GM12878 (cell line): Measurements from ENCODE around the gene REXO1. TPM values are rescaled to one million over a fixed set of nuclear protein-coding genes. Genes with fewer than 3 reads are reported as not detected.

Source experiments
- ATAC-seq: fragments of 200-7000 bp; cut with Tn5 transposase; 3 replicates; pipeline ENCODE4 v1.9.1; 2020; ENCODE audit warnings: mild to moderate bottlenecking, moderate library complexity
- BruUV-seq: library from RNA; stranded (reverse); fragments of 400-500 nt; replicated peaks from 2 replicates; lab custom pipeline; 2021; lab: Mats Ljungman, UMichigan
- CTCF ChIA-PET: fragments of 300-600 bp; sonication (Branson Sonifier 250); formaldehyde crosslinking; extraction: SDS; loops from one replicate; lab custom pipeline; 2021; ENCODE audit warnings: inconsistent platforms; lab: Yijun Ruan, JAX
- POLR2A ChIA-PET: fragments of 350-600 bp; formaldehyde crosslinking; extraction: SDS; loops from one replicate; lab custom pipeline; 2021; ENCODE audit warnings: inconsistent platforms; lab: Charles Lee
- RAD21 ChIA-PET: fragments of 300-600 bp; sonication (Branson Sonifier 250); formaldehyde crosslinking; loops from one replicate; lab custom pipeline; 2023; ENCODE audit warnings: antibody characterized with exemption; ENCODE audit not compliant: unreplicated experiment; lab: Charles Lee
- SMC1A ChIA-PET: fragments of 300-600 bp; sonication (Branson Sonifier 250); formaldehyde crosslinking; loops from one replicate; lab custom pipeline; 2023; ENCODE audit not compliant: unreplicated experiment, uncharacterized antibody; lab: Charles Lee
- DNase-seq: peaks from one replicate; pipeline ENCODE4 v3.0.0-alpha.2; 2011; ENCODE audit warnings: low read depth, low spot score
- FAIRE-seq: peaks from 3 replicates; lab custom pipeline; 2011; peaks lifted over from hg19 to GRCh38; lab: Jason Lieb, UNC
- H2AFZ ChIP-seq: 2 replicates; pipeline ENCODE4 v1.6.0; 2011; ENCODE audit warnings: low read depth, low read length, control low read depth; ENCODE audit not compliant: control insufficient read depth
- H3K27ac ChIP-seq: 2 replicates; pipeline ENCODE4 v1.5.1; 2011; ENCODE audit warnings: control low read depth; ENCODE audit not compliant: control insufficient read depth, insufficient read depth
- H3K27me3 ChIP-seq, 2 experiments: replicated peaks in 1 of 2; 2 replicates each; pipeline versions ENCODE4 v1.6.0 to v1.6.1; 2011; ENCODE audit warnings: low read length in 1 of 2; ENCODE audit not compliant: control insufficient read depth in 2 of 2, insufficient read depth in 2 of 2
- H3K36me3 ChIP-seq, 2 experiments: 2 replicates each; pipeline ENCODE4 v1.5.1; 2011; ENCODE audit warnings: low read length in 1 of 2; ENCODE audit not compliant: control insufficient read depth in 2 of 2, insufficient read depth in 2 of 2
- H3K4me1 ChIP-seq: 2 replicates; pipeline ENCODE4 v1.6.1; 2011; ENCODE audit warnings: mild to moderate bottlenecking, low read length, moderate library complexity, mixed read lengths; ENCODE audit not compliant: control insufficient read depth, insufficient read depth
- H3K4me2 ChIP-seq: 2 replicates; pipeline ENCODE4 v1.6.0; 2011; ENCODE audit warnings: control low read depth; ENCODE audit not compliant: control insufficient read depth, insufficient read depth
- H3K4me3 ChIP-seq: fragments of 200-600 bp; sonication (generic); 2 replicates; pipeline ENCODE4 v1.5.1; 2016
- H3K79me2 ChIP-seq: 2 replicates; pipeline ENCODE4 v1.6.0; 2011; ENCODE audit warnings: low read length; ENCODE audit not compliant: control insufficient read depth, insufficient read depth
- H3K9ac ChIP-seq: 2 replicates; pipeline ENCODE4 v1.8.0; 2011; ENCODE audit warnings: low read length, control low read depth, mixed read lengths; ENCODE audit not compliant: control insufficient read depth, insufficient read depth
- H3K9me3 ChIP-seq: replicated peaks from 3 replicates; pipeline ENCODE4 v1.5.1; 2011; ENCODE audit warnings: mild to moderate bottlenecking, low read length; ENCODE audit not compliant: control insufficient read depth, insufficient read depth
- H4K20me1 ChIP-seq: 2 replicates; pipeline ENCODE4 v1.6.0; 2011; ENCODE audit not compliant: control insufficient read depth, insufficient read depth
- CBX3 ChIP-seq: fragments of 200-600 bp; sonication (generic); IDR thresholded peaks from 2 replicates; pipeline ENCODE4 v1.6.1; 2016; ENCODE audit warnings: low read depth, borderline replicate concordance
- HDAC2 ChIP-seq: fragments of 200-600 bp; sonication (generic); IDR thresholded peaks from 2 replicates; pipeline ENCODE4 v1.6.1; 2017
- HDGF ChIP-seq: fragments of 450-650 bp; IDR thresholded peaks from 2 replicates; pipeline ENCODE4 v1.6.1; 2016; ENCODE audit warnings: antibody characterized with exemption
- KLF5 ChIP-seq: fragments of 450-650 bp; IDR thresholded peaks from 2 replicates; pipeline ENCODE4 v1.6.1; 2014; ENCODE audit warnings: mild to moderate bottlenecking; ENCODE audit not compliant: partially characterized antibody
- MYC ChIP-seq: IDR thresholded peaks from 2 replicates; pipeline ENCODE4 v1.6.1; 2011; ENCODE audit warnings: mild to moderate bottlenecking, low read length, moderate library complexity, inconsistent platforms; ENCODE audit not compliant: insufficient read depth, insufficient replicate concordance, insufficient read length, severe bottlenecking
- NR2C1 ChIP-seq: fragments of 450-650 bp; IDR thresholded peaks from 2 replicates; pipeline ENCODE4 v1.6.1; 2017; ENCODE audit warnings: antibody characterized with exemption, mild to moderate bottlenecking, moderate library complexity
- PAX5 ChIP-seq: IDR thresholded peaks from 2 replicates; pipeline ENCODE4 v1.6.1; 2011; ENCODE audit warnings: low read depth, low read length, borderline replicate concordance
- SMARCA5 ChIP-seq: fragments of 450-650 bp; IDR thresholded peaks from 2 replicates; pipeline ENCODE4 v1.6.1; 2017; ENCODE audit warnings: mild to moderate bottlenecking
- SMC3 ChIP-seq: IDR thresholded peaks from 2 replicates; pipeline ENCODE4 v1.6.1; 2011; ENCODE audit warnings: low read length, improper control_type of control experiment, borderline replicate concordance
- ZNF622 ChIP-seq: fragments of 450-650 bp; IDR thresholded peaks from 2 replicates; pipeline ENCODE4 v1.6.1; 2017; ENCODE audit warnings: mild to moderate bottlenecking, inconsistent platforms
- WGBS: methylation state at CpG from one replicate; pipeline ENCODE4 v1.1.6; 2016; ENCODE audit warnings: low lambda C conversion rate; ENCODE audit not compliant: insufficient replicate concordance, insufficient coverage; ENCODE audit errors: missing lambda C conversion rate; 5-methylcytosine and 5-hydroxymethylcytosine counted together
- in situ Hi-C: fragments of 300-500 bp; cut with MboI; formaldehyde crosslinking; loops from 9 replicates; pipeline ENCODE4 v1.14.3; 2018; ENCODE audit warnings: mixed read lengths
- intact Hi-C: fragments of 100-400 bp; cut with micrococcal nuclease; formaldehyde crosslinking; loops from one replicate; pipeline ENCODE4 v1.14.2; 2022; ENCODE audit not compliant: unreplicated experiment
- polyA plus RNA-seq, 11 experiments: library from polyadenylated mRNA; depleted of rRNA in 4 of 11; unstranded in 6 of 11; stranded (reverse) in 5 of 11; fragments of >200 nt; fragmentation: Nextera tagmentation in 4 of 11; fragmentation: Illumina TruSeq in 1 of 11; extraction: Ambion mirVana in 4 of 11; extraction: Trizol in 1 of 11; gene quantifications; 1 replicate in 1 of 11; 2 replicates in 10 of 11; pipeline versions ENCODE4 v1.2.1 to v1.2.3, GENCODE V29; 2011 to 2016; ENCODE audit warnings: inconsistent platforms in 2 of 11, missing spikeins in 2 of 11, low read depth in 1 of 11
- total RNA-seq, 4 experiments: library from RNA; depleted of rRNA in 3 of 4; stranded (reverse); fragments of >200 nt in 3 of 4; fragmentation: Illumina TruSeq in 1 of 4; extraction: Trizol in 1 of 4; gene quantifications; 2 replicates each; pipeline versions ENCODE4 v1.2.1 to v1.2.3, GENCODE V29; 2013 to 2021
- TF ChIP-seq, protein P1 (sequence below): fragments of 450-650 bp; formaldehyde crosslinking; IDR thresholded peaks from 2 replicates; pipeline ENCODE4 v1.4.0; 2020; ENCODE audit warnings: mild to moderate bottlenecking, moderate library complexity
- TF ChIP-seq, protein P2 (sequence below): fragments of 450-650 bp; IDR thresholded peaks from 2 replicates; pipeline ENCODE4 v1.6.1; 2017; ENCODE audit warnings: mild to moderate bottlenecking

Gene REXO1
- total and polyA plus RNA-seq, 10 of the 15 experiments (the other 5 are each of a cell fraction or from before 2014, with no cell fraction given), result 0.03 to 45.2 (median 8.4) TPM

DNA sequence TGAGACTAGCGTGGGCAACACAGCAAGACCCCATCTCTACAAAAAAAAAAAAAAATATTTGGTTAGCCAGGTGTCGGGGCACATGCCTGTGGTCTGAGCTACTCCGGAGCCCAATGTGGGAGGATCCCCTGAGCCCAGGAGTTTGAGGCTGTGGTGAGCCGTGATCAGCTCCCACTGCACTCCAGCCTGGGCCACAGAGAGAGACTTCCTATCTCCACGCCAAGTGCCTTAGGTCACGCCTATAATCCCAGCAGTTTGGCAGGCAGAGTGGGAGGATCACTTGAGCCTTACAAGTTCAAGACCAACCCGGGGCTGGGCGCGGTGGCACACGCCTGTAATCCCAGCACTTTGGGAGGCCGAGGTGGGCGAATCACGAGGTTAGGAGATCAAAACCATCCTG is 48.2 kb upstream of the REXO1 start:
- FAIRE-seq, result no peak
- Histone ChIP-seq H2AFZ (no peak overlapping the region), H3K9ac (no peak overlapping the region), H3K4me1 (peaks cover 23% of the 10 kb centered on the region), H3K79me2 (no peaks in the 10 kb centered on the region), H3K4me2 (peak overlapping the region; percentile 78), H3K27ac (0 out of 2 replicates have a peak overlapping the region, but pooled peaks have one; percentile 66), H3K4me3 (peak overlapping the region; percentile 52; the same call in 1 of the 2 replicates), H4K20me1 (no peaks in the 10 kb centered on the region), H3K36me3 (no peaks in the 10 kb centered on the region), H3K9me3 (no peaks in the 10 kb centered on the region), H3K27me3 (no peaks in the 10 kb centered on the region)
- intact Hi-C loops, result loop anchor here (2.0 to 5.0 kb wide), 2 partner anchors 32 to 156 kb away; partner anchors contain the start of gene MKNK2
- no peak for DNase-seq
- CTCF ChIA-PET, result interaction anchor here (0.6 to 2.0 kb wide), 13 partner anchors 9 to 376 kb away, joined by 3 to 10 read pairs (median 5); partner anchors contain the start of genes ADAT3, CSNK1G2 and SCAMP4
- TF ChIP-seq CBX3 (no peak), KLF5 (no peak), HDAC2 (no peak), SMARCA5 (peak; percentile 16; the same call in 1 of the 2 replicates), HDGF (peak; percentile 30; the same call in 1 of the 2 replicates)
- 32% methylated on average over 13 of the region's 13 CpGs for WGBS
- TSS peak; percentile 84 for BruUV-seq
- ATAC-seq, result no peak
- RAD21 ChIA-PET, result interaction anchor here (0.7 to 2.6 kb wide), 9 partner anchors 8 to 241 kb away, joined by 3 to 16 read pairs (median 3); no protein-coding TSS in a partner anchor
- SMC1A ChIA-PET, result interaction anchor here (2.0 to 2.6 kb wide), 2 partner anchors 31 to 34 kb away, joined by 9 read pairs; no protein-coding TSS in a partner anchor
- POLR2A ChIA-PET, result interaction anchor here (0.6 to 2.7 kb wide), 14 partner anchors 11 to 354 kb away, joined by 3 to 15 read pairs (median 6); partner anchors contain the start of gene ABHD17A
- in situ Hi-C loops, result no loop called here

DNA sequence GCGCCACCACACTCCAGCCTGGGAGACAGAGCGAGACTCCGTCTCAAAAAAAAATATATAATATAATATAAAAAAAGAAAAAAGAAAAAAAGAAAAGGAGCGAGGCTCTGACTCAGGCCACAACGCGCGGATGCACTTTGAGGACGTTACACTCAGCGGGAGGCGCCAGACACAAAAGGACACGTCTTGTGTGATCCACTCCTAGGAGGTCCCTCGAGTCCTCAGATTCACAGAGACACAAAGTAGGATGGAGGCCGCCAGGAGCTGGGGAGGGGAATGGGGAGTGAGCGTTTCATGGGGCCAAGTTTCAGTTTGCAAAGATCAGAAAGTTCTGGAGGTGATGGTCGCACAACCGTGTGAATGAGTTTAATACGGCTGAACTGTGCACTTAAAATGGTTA is 45.5 kb upstream of the REXO1 start:
- FAIRE-seq (no peak), ATAC-seq (no peak)
- TF ChIP-seq, protein P1, sequence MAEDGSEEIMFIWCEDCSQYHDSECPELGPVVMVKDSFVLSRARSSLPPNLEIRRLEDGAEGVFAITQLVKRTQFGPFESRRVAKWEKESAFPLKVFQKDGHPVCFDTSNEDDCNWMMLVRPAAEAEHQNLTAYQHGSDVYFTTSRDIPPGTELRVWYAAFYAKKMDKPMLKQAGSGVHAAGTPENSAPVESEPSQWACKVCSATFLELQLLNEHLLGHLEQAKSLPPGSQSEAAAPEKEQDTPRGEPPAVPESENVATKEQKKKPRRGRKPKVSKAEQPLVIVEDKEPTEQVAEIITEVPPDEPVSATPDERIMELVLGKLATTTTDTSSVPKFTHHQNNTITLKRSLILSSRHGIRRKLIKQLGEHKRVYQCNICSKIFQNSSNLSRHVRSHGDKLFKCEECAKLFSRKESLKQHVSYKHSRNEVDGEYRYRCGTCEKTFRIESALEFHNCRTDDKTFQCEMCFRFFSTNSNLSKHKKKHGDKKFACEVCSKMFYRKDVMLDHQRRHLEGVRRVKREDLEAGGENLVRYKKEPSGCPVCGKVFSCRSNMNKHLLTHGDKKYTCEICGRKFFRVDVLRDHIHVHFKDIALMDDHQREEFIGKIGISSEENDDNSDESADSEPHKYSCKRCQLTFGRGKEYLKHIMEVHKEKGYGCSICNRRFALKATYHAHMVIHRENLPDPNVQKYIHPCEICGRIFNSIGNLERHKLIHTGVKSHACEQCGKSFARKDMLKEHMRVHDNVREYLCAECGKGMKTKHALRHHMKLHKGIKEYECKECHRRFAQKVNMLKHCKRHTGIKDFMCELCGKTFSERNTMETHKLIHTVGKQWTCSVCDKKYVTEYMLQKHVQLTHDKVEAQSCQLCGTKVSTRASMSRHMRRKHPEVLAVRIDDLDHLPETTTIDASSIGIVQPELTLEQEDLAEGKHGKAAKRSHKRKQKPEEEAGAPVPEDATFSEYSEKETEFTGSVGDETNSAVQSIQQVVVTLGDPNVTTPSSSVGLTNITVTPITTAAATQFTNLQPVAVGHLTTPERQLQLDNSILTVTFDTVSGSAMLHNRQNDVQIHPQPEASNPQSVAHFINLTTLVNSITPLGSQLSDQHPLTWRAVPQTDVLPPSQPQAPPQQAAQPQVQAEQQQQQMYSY (CRISPR knock-in tag), result no peak
- TF ChIP-seq NR2C1 (no peak), MYC (no peak), SMC3 (no peak), PAX5 (no peak), ZNF622 (no peak)
- TF ChIP-seq, protein P2, sequence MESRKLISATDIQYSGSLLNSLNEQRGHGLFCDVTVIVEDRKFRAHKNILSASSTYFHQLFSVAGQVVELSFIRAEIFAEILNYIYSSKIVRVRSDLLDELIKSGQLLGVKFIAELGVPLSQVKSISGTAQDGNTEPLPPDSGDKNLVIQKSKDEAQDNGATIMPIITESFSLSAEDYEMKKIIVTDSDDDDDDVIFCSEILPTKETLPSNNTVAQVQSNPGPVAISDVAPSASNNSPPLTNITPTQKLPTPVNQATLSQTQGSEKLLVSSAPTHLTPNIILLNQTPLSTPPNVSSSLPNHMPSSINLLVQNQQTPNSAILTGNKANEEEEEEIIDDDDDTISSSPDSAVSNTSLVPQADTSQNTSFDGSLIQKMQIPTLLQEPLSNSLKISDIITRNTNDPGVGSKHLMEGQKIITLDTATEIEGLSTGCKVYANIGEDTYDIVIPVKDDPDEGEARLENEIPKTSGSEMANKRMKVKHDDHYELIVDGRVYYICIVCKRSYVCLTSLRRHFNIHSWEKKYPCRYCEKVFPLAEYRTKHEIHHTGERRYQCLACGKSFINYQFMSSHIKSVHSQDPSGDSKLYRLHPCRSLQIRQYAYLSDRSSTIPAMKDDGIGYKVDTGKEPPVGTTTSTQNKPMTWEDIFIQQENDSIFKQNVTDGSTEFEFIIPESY, result no peak

More for the DNA sequence above, 45.5 kb upstream of the REXO1 start:
- H3K9ac ChIP-seq, result no peak overlapping the region
- no peaks in the 10 kb centered on the region for H3K79me2 ChIP-seq
- H3K4me3 ChIP-seq, result no peak overlapping the region
- no TSS peak for BruUV-seq
- CTCF ChIA-PET, result no interaction called here
- no peak overlapping the region for H3K27ac ChIP-seq
- in situ Hi-C loops (no loop called here), intact Hi-C loops (no loop called here)
- SMC1A ChIA-PET, result interaction anchor here (0.6 kb wide), 1 partner anchor 184 kb away, joined by 3 read pairs; no protein-coding TSS in a partner anchor
- no peak for DNase-seq
- no peaks in the 10 kb centered on the region for H4K20me1 ChIP-seq
- H3K27me3 ChIP-seq, result no peaks in the 10 kb centered on the region
- no peaks in the 10 kb centered on the region for H3K36me3 ChIP-seq
- RAD21 ChIA-PET, result no interaction called here
- H3K9me3 ChIP-seq, result no peaks in the 10 kb centered on the region
- 96% methylated on average over 17 of the region's 17 CpGs for WGBS
- H3K4me2 ChIP-seq, result no peak overlapping the region
- POLR2A ChIA-PET, result interaction anchor here (1.3 to 1.9 kb wide), 2 partner anchors 9 to 29 kb away, joined by 3 to 5 read pairs; partner anchors contain the start of gene ABHD17A
- no peak overlapping the region for H2AFZ ChIP-seq
- peaks cover 23% of the 10 kb centered on the region for H3K4me1 ChIP-seq
